Cardiac muscle cell (in vitro differentiated cells and primary cell): ENCODE measurements around the gene LYPD6. TPM values are rescaled to one million over a fixed set of nuclear protein-coding genes. Genes with fewer than 3 reads are reported as not detected.
"Not testable (repeated sequence)": the region's sequence is repeated elsewhere in the genome, so short reads cannot be mapped to it uniquely, and the experiment has no call there.

Experiments used
- DNase-seq, 2 donors: peaks; one replicate each; pipeline versions ENCODE4 v3.0.0 to v3.0.0-alpha.2; 2010 to 2017; ENCODE audit warnings: low read depth in 1 of 2, low spot score in 1 of 2
- H3K27ac ChIP-seq: fragments of 200-600 bp; sonication (generic); 2 replicates; pipeline ENCODE4 v1.5.1; 2016
- H3K27me3 ChIP-seq: fragments of 200-600 bp; sonication (generic); 2 replicates; pipeline ENCODE4 v1.6.0; 2016; ENCODE audit warnings: control low read depth
- H3K36me3 ChIP-seq: fragments of 200-600 bp; sonication (generic); 2 replicates; pipeline ENCODE4 v1.5.1; 2016; ENCODE audit warnings: control low read depth
- H3K4me1 ChIP-seq: fragments of 200-600 bp; sonication (generic); 2 replicates; pipeline ENCODE4 v1.8.1; 2017; ENCODE audit warnings: low read depth, mild to moderate bottlenecking, mixed run types
- H3K4me3 ChIP-seq: fragments of 200-600 bp; sonication (generic); 2 replicates; pipeline ENCODE4 v1.5.1; 2016; ENCODE audit warnings: mild to moderate bottlenecking
- H3K9me3 ChIP-seq: fragments of 200-600 bp; sonication (generic); 2 replicates; pipeline ENCODE4 v1.5.1; 2017; ENCODE audit warnings: low read depth, mild to moderate bottlenecking, control low read depth
- polyA plus RNA-seq: library from polyadenylated mRNA; unstranded; fragments of >200 nt; fragmentation: Nextera tagmentation; extraction: Ambion mirVana; gene quantifications from 2 replicates; pipeline ENCODE4 v1.2.1, GENCODE V29; 2016
- total RNA-seq: library from RNA; depleted of rRNA; stranded (reverse); fragments of >200 nt; gene quantifications from 2 replicates; pipeline ENCODE4 v1.2.3, GENCODE V29; 2016
- TF ChIP-seq, protein P1 (sequence below): IDR thresholded peaks from 2 replicates; pipeline ENCODE4 v1.5.1; 2012; ENCODE audit warnings: low read depth, mild to moderate bottlenecking, low read length

Gene LYPD6
- total and polyA plus RNA-seq, 2 experiments from 2014 or later: 5.8 to 7.6 TPM

DNA sequence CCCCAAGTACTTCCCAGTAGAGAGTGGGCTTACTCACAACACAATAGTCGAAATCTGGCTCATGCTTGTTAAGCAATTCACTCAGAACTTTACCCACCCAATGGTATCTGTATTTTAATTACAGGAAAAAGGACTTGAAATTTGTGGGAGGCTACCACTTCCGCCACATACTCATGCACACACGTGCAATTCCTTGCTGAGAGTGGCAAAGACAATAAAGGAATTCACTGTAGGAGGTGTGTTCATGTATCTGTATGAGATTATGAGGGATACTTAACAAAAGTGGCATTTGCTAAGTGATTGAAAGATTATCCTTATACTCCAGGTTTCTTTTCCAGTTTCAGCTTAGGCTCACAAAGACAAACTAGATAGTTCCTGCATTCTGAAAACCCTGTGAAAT, 14.9 kb upstream of the LYPD6 start:
- H3K36me3 ChIP-seq: no peaks in the 10 kb centered on the region
- H3K9me3 ChIP-seq: no peaks in the 10 kb centered on the region
- no peaks in the 10 kb centered on the region for H3K27me3 ChIP-seq
- DNase-seq: peak in 1 of 2 donors; percentile 18
- peak overlapping the region; percentile 34 for H3K27ac ChIP-seq
- TF ChIP-seq, protein P1, sequence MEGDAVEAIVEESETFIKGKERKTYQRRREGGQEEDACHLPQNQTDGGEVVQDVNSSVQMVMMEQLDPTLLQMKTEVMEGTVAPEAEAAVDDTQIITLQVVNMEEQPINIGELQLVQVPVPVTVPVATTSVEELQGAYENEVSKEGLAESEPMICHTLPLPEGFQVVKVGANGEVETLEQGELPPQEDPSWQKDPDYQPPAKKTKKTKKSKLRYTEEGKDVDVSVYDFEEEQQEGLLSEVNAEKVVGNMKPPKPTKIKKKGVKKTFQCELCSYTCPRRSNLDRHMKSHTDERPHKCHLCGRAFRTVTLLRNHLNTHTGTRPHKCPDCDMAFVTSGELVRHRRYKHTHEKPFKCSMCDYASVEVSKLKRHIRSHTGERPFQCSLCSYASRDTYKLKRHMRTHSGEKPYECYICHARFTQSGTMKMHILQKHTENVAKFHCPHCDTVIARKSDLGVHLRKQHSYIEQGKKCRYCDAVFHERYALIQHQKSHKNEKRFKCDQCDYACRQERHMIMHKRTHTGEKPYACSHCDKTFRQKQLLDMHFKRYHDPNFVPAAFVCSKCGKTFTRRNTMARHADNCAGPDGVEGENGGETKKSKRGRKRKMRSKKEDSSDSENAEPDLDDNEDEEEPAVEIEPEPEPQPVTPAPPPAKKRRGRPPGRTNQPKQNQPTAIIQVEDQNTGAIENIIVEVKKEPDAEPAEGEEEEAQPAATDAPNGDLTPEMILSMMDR: no peak
- no peak overlapping the region for H3K4me3 ChIP-seq
- H3K4me1 ChIP-seq: peaks cover 17% of the 10 kb centered on the region

DNA sequence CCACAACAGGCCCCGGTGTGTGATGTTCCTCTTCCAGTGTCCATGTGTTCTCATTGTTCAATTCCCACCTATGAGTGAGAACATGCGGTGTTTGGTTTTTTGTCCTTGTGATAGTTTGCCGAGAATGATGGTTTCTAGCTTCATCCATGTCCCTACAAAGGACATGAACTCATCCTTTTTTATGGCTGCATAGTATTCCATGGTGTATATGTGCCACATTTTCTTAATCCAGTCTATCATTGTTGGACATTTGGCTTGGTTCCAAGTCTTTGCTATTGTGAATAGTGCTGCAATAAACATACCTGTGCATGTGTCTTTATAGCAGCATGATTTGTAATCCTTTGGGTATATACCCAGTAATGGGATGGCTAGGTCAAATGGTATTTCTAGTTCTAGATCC, 11.8 kb upstream of the LYPD6 start:
- not testable (repeated sequence) for H3K4me3 ChIP-seq, DNase-seq, H3K9me3 ChIP-seq, H3K36me3 ChIP-seq, H3K27me3 ChIP-seq, H3K27ac ChIP-seq
- peaks cover 17% of the 10 kb centered on the region for H3K4me1 ChIP-seq

DNA sequence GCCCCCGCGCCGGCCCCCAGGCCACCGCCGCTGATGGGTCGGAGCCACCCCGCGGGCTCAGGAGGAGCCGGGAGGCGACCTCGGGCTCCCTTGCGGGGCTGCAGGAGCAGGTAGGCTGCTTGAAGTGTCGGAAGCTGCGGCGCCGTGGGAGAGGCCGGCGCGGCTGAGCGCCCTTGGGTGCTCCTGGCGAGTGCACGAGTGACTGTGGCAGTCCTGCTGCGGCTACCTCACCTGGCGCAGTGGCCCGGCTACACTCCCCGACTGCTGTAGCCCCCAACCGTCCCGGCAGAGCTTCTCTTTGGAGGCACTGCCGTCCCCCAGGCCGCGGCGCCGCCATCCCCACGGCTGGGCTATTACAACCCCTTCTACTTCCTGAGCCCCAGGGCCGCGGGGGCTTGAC, 10.0 kb upstream of the LYPD6 start:
- Histone ChIP-seq H3K27ac (no peak overlapping the region), H3K4me3 (no peak overlapping the region), H3K36me3 (no peaks in the 10 kb centered on the region), H3K4me1 (peaks cover 6% of the 10 kb centered on the region), H3K27me3 (no peaks in the 10 kb centered on the region), H3K9me3 (no peaks in the 10 kb centered on the region)
- TF ChIP-seq, protein P1: no peak
- no peak for DNase-seq

DNA sequence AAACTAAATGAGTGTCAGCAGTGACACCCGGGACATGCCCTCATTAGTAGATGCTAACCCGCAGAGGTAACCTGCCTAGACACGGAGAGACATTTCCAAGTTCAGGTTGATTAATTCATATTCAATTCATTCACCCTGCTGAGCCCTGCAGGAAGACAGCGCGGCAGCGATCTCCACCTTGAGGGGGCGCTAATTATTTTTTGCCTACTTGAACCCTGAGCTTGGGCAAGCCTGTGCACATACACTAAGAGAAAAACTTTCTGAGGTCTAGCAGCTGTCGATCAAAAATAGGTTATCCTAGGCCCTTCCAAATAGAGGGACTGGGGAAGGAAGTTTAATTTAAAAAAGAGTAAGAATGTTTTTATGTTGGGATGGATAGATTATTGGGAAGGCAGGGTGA, 1.3 kb upstream of the LYPD6 start:
- TF ChIP-seq, protein P1: peak; percentile 33
- H3K4me1 ChIP-seq: no peaks in the 10 kb centered on the region
- no peaks in the 10 kb centered on the region for H3K9me3 ChIP-seq
- H3K27me3 ChIP-seq: no peaks in the 10 kb centered on the region
- H3K4me3 ChIP-seq: peak overlapping the region; percentile 95
- H3K27ac ChIP-seq: no peak overlapping the region
- no peak for DNase-seq
- no peaks in the 10 kb centered on the region for H3K36me3 ChIP-seq

DNA sequence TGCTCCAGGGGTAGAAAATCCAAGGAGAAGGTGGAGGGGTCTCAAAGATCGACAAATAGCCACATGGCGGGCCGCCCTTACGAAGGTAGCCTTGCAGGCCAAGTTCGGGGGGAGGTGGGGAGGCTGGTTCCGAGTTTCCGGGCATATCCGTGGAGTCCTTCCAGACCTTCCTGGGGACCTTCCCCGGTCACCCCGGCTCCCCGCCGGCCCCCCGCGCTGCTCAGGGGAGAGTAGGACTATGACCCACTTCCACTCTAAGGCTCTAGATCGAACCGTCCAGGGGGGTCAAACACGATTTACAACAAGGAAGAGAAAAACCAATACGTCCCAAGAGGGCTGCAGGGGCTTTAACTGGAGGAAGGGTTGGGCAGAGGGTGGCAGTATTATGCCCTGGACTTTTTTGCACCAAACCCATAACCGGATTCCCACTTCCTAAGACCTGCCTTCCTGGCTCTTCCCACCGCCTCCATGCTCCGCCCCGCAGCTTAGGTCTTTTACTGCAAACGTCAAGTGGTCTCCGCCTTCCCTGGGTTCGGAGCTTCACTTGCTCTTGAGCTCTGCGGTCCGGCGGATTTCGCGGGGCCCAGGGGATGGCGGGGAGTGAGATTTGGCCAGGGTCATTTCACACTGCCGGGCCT, 779 bp upstream of the LYPD6 start:
- no peaks in the 10 kb centered on the region for H3K4me1 ChIP-seq
- H3K4me3 ChIP-seq: peak overlapping the region; percentile 95
- H3K9me3 ChIP-seq: no peaks in the 10 kb centered on the region
- peak; percentile 48 to 74 for DNase-seq
- TF ChIP-seq, protein P1: no peak
- no peaks in the 10 kb centered on the region for H3K36me3 ChIP-seq
- no peaks in the 10 kb centered on the region for H3K27me3 ChIP-seq
- peak overlapping the region; percentile 74 for H3K27ac ChIP-seq

DNA sequence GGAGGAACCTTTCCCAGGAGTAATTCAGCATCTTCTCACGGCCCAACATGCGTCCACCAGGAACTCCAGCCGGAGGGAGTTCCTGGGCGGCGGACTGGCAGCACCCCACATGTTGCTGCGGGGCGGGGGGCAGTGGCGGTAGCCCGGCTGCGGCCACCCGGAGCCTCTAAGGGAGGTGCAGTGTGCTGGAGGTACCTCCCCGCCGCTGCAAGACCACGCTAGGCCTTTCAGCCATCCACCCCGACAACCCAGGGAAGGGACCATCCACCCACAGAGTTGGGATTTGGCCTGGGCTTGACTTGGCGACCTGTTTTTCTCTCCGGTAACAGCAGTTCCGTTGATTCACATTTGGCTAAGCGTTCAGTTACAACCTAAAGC, 625 bp downstream of the LYPD6 start:
- no peaks in the 10 kb centered on the region for H3K9me3 ChIP-seq
- peak in 1 of 2 donors; percentile 25 for DNase-seq
- no peaks in the 10 kb centered on the region for H3K27me3 ChIP-seq
- TF ChIP-seq, protein P1: no peak
- H3K4me1 ChIP-seq: no peaks in the 10 kb centered on the region
- peak overlapping the region; percentile 67 for H3K27ac ChIP-seq
- no peaks in the 10 kb centered on the region for H3K36me3 ChIP-seq
- peak overlapping the region; percentile 95 for H3K4me3 ChIP-seq
